Measurements from ENCODE around the gene PPP2R5D. TPM values are rescaled to one million over a fixed set of nuclear protein-coding genes. Genes with fewer than 3 reads are reported as not detected.
A peak's percentile ranks its signal among the peaks of the same experiment; 100 is the strongest.

Gene PPP2R5D
- total RNA-seq, 1 experiment from 2014 or later, result 53.5 TPM

DNA sequence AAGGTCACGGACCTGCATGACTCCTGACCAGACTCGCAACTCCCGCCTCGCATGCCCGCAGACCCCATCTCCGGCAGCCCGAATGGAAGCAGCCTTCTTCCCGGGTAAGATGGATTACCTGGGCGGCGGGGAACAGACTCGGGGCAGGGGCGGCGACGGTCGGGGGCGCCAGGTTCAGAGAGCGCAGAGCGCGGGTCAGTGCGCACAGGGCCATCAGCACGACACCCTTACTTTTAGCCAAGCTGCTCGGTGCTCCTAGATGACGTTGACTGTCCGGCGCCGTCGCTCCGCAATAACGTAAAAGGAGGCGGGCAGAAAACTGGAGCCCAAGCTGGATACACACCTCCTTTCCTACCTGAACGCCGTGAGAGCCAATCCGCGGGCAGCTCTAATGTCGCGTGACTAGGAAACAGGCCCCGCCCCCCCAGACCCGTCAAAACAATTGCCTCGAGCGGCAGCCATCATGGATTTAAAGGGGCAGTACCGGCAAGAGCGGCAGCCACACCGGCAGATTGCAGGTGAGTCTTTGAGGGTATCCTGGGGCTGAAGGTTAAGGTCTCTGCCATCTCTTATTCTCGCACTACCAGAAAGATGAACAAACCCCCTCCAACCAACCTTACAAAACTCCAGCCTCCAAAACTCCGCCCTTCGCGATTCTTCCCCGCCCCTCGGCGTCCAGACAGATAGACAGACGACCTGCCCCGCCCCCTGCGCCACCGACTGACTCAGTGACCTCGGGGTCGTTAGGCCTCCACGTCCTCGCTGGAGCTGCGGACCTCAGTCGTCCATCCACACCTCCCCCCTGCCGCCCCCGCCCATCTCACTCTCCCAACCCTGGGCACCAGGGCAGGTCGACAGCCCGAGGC, 75.0 kb downstream of the PPP2R5D start, which contains the start of the genes KLC4 and MRPL2:
Gene KLC4 (plus strand): TSS at position 464 of the 866 bp plus-strand sequence. CDS start 1,705 bp downstream, outside the sequence.
Gene MRPL2 (minus strand): TSS at position 267 of the 866 bp plus-strand sequence. CDS start 53 bp downstream, at position 214.
- Histone ChIP-seq H3T11ph (ENCODE audit: low read length) (no peak within 1 kb of the TSS), H3K9ac (ENCODE audit: extremely low read depth, insufficient read length, low read length) (peak within 1 kb of the TSS; percentile 89), H2BK15ac (ENCODE audit: low read depth, low read length) (no peak within 1 kb of the TSS), H3K18ac (ENCODE audit: insufficient read length, low read depth, low read length) (peak within 1 kb of the TSS; percentile 59), H3K14ac (ENCODE audit: insufficient read depth, low read length) (peak within 1 kb of the TSS; percentile 81; the same call in 1 of the 2 replicates), H2AFZ (ENCODE audit: low read length) (no peak within 1 kb of the TSS), H3K4me2 (ENCODE audit: insufficient read depth, insufficient read length, low read length) (peak within 1 kb of the TSS; percentile 83), H4K20me1 (ENCODE audit: control insufficient read depth, insufficient read depth, insufficient read length) (no peaks in the 10 kb centered on the region), H3K4me1 (ENCODE audit: insufficient read depth, low read length) (0 out of 2 replicates have a peak, but pooled peaks cover 4% of the 10 kb centered on the region), H3K27ac (ENCODE audit: insufficient read length, low read depth, low read length) (no peak within 1 kb of the TSS), H3K79me2 (ENCODE audit: insufficient read depth, low read length) (peaks cover 10% of the 10 kb centered on the region; the same call in 1 of the 2 replicates), H2AK5ac (ENCODE audit: insufficient read length, low read length) (no peak within 1 kb of the TSS), H3K23me2 (ENCODE audit: insufficient read length, low read depth, low read length, poor library complexity, severe bottlenecking) (no peaks in the 10 kb centered on the region), H4K5ac (ENCODE audit: insufficient read length, low read depth, low read length) (no peak within 1 kb of the TSS), H2BK12ac (ENCODE audit: insufficient read length, low read depth, low read length) (no peak within 1 kb of the TSS), H3K27me3 (ENCODE audit: insufficient read depth, low read length) (no peaks in the 10 kb centered on the region), H4K8ac (replicated peaks; ENCODE audit: insufficient read length, low read depth, low read length) (no peak within 1 kb of the TSS), H2BK120ac (ENCODE audit: low read depth, low read length, poor library complexity, severe bottlenecking) (no peak within 1 kb of the TSS), H3K79me1 (ENCODE audit: insufficient read depth, low read depth, low read length, poor library complexity, severe bottlenecking) (peaks cover 3% of the 10 kb centered on the region), H3K4ac (ENCODE audit: low read depth, low read length) (no peak within 1 kb of the TSS), H3K9me3 (ENCODE audit: control insufficient read depth, low read depth, low read length) (no peaks in the 10 kb centered on the region), H3K23ac (ENCODE audit: insufficient read length, low read depth, low read length) (no peak within 1 kb of the TSS), H3K56ac (ENCODE audit: insufficient read length, low read depth, low read length) (no peak within 1 kb of the TSS), H4K91ac (ENCODE audit: insufficient read length, low read depth, low read length) (no peak within 1 kb of the TSS), H2BK20ac (ENCODE audit: low read depth, low read length, poor library complexity, severe bottlenecking) (no peak within 1 kb of the TSS), H2BK5ac (ENCODE audit: insufficient read length, low read length) (peak within 1 kb of the TSS; percentile 36)
- Mint-ChIP-seq H3K4me1 (peaks cover 20 to 23% of the 10 kb centered on the region in 2 experiments), H3K27me3 (ENCODE audit: low read depth) (no peaks in the 10 kb centered on the region), H3K27ac (peak within 1 kb of the TSS; percentile 99 to 100 (median 99)), H3K36me3 (ENCODE audit: insufficient read depth in 1 of 3, low read depth in 3 of 3) (peaks cover 15 to 39% (median 27%) of the 10 kb centered on the region in 3 experiments), H3K9me3 (no peaks in the 10 kb centered on the region), H3K4me3 (peak within 1 kb of the TSS; percentile 93 to 96)
- no CpG with 5 or more reads among the region's 64 CpGs for WGBS (ENCODE audit: extremely low coverage, insufficient read length, low lambda C conversion rate)
- TF ChIP-seq, protein P1, sequence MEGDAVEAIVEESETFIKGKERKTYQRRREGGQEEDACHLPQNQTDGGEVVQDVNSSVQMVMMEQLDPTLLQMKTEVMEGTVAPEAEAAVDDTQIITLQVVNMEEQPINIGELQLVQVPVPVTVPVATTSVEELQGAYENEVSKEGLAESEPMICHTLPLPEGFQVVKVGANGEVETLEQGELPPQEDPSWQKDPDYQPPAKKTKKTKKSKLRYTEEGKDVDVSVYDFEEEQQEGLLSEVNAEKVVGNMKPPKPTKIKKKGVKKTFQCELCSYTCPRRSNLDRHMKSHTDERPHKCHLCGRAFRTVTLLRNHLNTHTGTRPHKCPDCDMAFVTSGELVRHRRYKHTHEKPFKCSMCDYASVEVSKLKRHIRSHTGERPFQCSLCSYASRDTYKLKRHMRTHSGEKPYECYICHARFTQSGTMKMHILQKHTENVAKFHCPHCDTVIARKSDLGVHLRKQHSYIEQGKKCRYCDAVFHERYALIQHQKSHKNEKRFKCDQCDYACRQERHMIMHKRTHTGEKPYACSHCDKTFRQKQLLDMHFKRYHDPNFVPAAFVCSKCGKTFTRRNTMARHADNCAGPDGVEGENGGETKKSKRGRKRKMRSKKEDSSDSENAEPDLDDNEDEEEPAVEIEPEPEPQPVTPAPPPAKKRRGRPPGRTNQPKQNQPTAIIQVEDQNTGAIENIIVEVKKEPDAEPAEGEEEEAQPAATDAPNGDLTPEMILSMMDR (conservative IDR thresholded peaks at IDR 0.05), result no peak
- peak; percentile 99 for DNase-seq

Measured in H9 (cell line).